Activated CD8-positive, alpha-beta memory T cell treated with anti-CD3 and anti-CD28 coated beads for 24 hours (primary cell): Measurements from ENCODE around the gene RPLP2.

ENCODE experiments used
- DNase-seq: peaks from one replicate; pipeline ENCODE4 v3.0.0-alpha.2; 2020

The RPLP2 gene

GRCh38 chr11:774873-775592, 34.7 kb upstream of the RPLP2 start:
- no peak for DNase-seq

GRCh38 chr11:776263-776560, 33.6 kb upstream of the RPLP2 start:
- DNase-seq, result no peak

- no peak for DNase-seq
Measured at GRCh38 chr11:776561-777287, 33.0 kb upstream of the RPLP2 start.

DNA sequence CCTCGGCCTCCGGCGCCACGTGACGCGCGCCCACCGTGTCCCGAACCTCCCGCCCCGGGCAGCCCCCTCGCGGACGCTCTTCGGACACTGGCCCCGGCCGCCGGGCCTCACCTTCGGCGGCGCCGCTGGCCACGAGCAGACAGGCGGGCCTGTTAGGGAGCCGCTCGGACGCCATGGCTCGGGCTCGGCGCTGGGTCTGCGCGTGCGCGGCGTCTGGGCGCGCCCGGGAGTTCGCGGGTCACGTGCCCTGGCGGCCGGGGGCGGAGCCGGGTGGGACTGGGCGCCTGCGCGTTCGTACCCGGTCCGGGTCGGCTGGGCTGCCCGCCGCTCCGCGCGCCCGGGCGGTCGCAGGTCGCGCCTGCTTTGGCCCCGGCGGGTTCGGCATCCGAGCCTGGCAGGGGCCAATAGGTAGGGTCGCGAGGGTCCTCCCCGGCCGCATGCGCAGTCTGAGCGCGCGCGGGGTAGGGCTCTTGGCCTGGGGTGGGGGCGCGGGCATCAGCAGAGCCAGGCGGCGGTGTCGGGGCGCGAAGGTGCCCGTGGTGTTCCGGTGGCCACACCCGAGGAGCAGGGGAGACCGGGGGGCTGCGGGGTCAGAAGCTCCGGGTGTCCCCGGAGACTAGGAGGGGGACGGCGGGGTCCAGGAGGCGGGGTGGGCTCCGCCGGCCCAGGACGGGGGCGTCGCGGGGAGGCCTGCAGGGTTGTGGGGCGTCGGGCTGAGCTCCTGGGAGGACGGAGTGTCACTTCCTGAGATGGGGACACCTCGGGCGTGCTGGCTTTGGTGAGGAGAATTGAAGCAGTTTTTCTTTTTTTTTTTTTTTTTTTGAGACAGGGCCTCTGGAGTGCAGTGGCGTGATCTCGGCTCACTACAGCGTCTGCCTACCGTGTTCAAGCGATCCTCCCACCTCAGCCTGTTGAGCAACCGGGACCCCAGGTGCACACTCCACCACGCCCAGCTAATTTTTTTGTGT, 32.2 kb upstream of the RPLP2 start, which contains the start of gene GATD1:
GATD1 (minus strand) TSS at position 200 of the 968 bp plus-strand sequence; CDS start at position 175, 25 bp downstream.
- peak; percentile 98 for DNase-seq

DNA sequence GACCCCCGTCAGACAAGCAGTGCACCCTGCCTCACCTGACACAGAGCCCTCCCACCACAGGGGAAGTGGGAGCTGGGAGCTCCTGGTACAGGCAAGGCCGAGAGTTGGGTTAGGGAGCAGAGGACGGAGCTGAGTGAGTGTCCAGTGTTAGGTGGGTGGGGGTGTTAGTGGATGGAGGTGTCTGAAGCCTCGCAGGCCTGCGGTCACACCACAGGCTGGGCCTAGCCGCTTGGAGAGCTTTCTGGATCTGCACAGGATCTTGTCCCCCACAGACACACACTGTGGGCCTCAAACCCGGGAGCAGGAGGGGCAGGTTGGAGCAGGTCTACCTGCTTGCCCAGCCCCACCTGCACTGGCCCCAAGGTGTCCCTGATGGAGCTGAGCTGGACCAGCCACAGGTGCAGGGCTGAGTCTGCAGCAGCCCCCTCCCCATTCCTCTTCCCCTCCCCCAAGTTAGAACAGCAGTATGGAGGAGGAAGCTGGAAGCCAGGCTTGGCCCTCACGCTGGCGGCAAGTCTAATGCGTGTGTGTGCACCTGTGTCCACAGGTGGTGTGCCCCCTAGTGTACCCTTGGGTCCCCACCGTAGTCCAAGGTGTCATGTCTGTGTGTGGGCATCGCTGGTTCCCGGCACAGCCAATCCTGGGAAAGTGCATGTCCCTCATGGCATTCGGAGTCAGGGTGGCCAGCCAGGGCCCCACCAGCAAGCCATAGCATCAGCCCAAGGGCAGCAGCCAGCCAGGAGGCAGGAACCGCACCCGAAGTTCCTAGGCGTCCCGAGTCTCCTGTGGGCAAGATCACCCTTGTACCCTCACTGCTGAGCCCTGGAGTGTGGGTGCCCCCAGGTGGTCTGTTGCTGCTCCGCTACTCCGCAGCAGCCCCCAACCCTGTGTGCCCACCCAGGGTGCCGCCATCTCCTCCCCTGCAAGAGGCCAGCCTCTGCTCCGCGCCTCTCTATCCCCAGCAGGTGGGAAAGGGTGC, 30.5 kb upstream of the RPLP2 start:
- DNase-seq, result no peak

GRCh38 chr11:779955-780532, 29.7 kb upstream of the RPLP2 start:
- no peak for DNase-seq

GRCh38 chr11:782264-783174, 27.2 kb upstream of the RPLP2 start:
- DNase-seq, result no peak

DNA sequence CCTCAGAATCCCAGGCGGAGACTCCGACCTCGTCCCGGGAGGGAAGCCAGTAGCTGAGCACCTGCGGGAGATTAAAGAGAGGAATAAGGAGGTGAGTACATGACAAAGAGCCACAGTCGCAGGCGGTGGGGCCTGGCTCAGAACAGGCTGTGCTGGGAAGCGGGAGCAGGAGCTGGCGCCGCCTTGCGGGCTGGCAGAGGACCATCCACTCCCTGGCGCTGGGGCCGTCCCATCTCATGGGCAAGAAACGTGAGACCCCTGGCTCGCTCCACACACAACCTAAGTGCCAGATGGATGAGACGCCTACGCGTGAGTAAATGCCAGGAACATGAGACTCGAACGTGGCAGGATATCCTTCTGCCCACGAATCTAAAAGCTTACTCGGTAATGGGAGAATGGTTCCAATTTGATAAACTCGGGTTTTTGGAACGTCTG, 26.2 kb upstream of the RPLP2 start:
- no peak for DNase-seq

GRCh38 chr11:786235-787083, 23.3 kb upstream of the RPLP2 start:
- DNase-seq, result no peak

DNA sequence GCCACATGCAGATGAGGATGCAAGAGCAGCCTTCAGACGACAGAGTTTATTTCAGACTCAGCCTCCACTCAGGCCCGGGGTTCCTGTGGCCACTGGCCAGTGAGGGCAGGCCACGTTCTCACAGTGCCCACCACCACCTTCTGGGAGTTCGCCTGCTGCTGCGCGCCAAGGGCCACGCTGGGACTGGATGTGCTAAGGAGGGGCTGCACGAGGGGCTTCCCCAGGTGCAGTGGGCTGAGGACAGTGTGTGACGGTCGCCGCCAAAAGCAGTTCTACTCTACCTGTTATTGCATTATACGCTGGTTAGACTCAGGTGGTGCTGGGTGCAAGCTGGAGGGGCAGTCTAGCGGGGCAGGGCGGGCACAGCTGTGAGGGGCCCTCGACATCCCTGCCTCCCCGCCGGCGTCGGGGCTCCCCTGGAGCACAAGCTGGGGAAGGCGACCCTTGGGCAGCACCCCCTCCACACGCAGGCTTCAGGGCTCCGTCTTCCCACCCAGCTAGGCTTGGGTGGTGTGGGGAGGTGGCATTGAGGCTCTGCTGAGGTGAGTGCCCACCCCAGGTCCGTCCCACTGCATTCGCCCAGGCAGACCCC, 22.6 kb upstream of the RPLP2 start:
- no peak for DNase-seq

- no peak for DNase-seq
Measured at GRCh38 chr11:788009-788640, 21.6 kb upstream of the RPLP2 start.

- no peak for DNase-seq
Measured at GRCh38 chr11:788953-789940, 20.5 kb upstream of the RPLP2 start.

GRCh38 chr11:789943-790342, 19.8 kb upstream of the RPLP2 start, which contains the start of gene CEND1:
CEND1 (minus strand) TSS chr11:790090; CDS start chr11:788576, 1,514 bp downstream.
- DNase-seq, result peak; percentile 79

DNA sequence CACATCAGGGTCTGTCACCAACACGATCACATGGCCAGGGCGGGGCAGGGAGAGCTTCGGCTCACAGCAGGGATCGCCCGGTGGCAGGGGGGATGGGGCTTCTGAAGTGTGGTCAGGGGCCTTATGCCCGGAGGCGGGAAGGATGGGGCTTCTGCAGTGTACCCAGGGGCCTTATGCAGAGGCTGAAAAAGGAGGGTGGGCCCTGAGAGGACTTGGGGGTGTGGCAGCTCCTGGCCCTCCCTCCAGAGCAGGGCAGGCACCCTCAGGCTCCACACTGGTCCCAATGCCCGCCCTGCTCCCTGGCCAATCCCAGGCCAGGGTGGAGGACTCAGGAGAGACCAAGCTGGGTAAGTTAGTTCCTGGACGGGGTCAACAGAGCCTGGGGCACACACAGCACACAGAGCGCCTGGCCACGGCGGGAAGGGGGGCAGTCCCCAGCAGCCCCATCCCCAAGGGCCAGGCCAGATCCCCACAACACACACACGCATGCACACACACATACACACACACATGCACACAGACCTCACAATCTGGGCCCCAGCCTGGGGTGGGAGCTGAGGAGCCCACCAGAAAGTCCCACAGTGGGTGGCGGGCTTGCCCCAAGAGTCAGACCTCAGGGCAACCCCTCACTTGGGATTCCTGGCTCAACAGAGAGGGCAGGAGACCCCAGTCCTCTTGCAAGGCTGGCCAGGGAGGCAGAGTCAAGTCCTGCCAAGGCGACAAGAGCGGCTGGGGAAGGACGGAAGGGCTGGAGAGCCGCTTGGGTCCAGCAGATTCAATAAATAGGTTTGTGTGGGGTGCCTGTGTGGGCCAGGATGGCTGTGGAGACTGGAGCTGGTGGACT, 18.8 kb upstream of the RPLP2 start:
- no peak for DNase-seq

DNA sequence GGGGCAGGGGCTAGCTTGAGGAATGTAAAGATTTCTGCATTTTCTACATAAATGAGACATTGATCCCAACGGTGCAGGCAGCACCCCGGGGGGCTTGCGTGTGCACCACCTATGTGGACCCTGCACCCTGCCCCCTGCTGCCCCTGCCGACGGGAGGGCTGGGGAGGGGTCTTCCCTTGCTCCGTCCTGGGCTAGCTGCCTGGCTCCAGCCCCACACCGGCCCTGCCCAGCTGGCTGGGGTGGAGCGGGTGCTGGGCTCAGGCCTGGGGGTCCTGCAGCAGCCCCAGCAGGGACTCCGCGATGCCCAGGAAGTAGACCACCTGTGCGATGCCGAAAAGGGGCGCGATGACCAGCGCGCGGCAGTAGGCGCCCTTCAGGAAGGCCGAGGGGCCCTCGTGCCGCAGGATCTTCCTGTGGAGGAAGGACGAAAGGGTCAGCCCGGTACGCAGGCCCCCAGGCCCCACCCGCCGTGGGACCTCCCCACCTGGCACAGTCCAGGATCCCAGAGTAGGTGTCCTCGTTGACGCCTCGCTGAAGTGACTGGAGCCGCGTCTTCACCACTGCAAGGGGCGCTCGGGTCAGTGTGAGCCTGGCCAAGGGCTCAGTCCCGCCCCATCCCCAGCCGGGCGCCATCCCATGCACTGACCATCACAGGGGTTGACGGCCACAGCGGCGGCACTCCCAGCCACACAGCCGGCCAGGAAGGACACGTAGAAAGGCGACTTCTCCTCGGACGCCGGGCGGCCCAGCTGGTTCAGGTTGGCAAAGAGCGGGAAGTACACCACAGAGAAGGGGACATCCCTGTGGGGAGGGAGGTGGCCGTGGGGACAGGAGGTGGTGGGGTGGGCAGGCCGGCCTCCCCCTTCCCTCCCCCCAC, 17.9 kb upstream of the RPLP2 start:
- DNase-seq, result no peak

GRCh38 chr11:792535-792821, 17.3 kb upstream of the RPLP2 start:
- DNase-seq, result no peak
